Transverse colon (tissue), 4 donors: ENCODE data around the gene FAIM2. TPM values are rescaled to one million over a fixed set of nuclear protein-coding genes. Genes with fewer than 3 reads are reported as not detected.

Source experiments
- DNase-seq: peaks from one replicate; pipeline ENCODE4 v3.0.0-alpha.2; 2019
- H3K27ac ChIP-seq, 4 donors: fragments of 200-600 bp; sonication (generic); 2 replicates each; pipeline ENCODE4 v1.5.1; 2016 to 2018; ENCODE audit warnings: inconsistent platforms in 4 of 4
- H3K27me3 ChIP-seq: fragments of 200-600 bp; sonication (generic); 2 replicates; pipeline ENCODE4 v1.5.1; 2017; ENCODE audit warnings: inconsistent platforms
- H3K36me3 ChIP-seq, 4 donors: fragments of 200-600 bp; sonication (generic); 2 replicates each; pipeline ENCODE4 v1.5.1; 2017 to 2019; ENCODE audit warnings: inconsistent platforms in 4 of 4
- H3K4me1 ChIP-seq, 4 donors: fragments of 200-600 bp; sonication (generic); 2 replicates each; pipeline ENCODE4 v1.5.1; 2017 to 2020; ENCODE audit warnings: inconsistent platforms in 4 of 4
- H3K4me3 ChIP-seq, 4 donors: fragments of 200-600 bp; sonication (generic); 1 replicate in 1 of 4; 2 replicates in 3 of 4; pipeline versions ENCODE4 v1.5.1 to v1.6.1; 2017 to 2019; ENCODE audit warnings: inconsistent platforms in 4 of 4
- H3K9me3 ChIP-seq, 2 donors: fragments of 200-600 bp; sonication (generic); 2 replicates each; pipeline ENCODE4 v1.5.1; 2017 to 2019; ENCODE audit warnings: inconsistent platforms in 2 of 2
- EP300 ChIP-seq: sonication (generic); formaldehyde crosslinking; IDR thresholded peaks from one replicate; pipeline ENCODE4 v1.6.1; 2017; ENCODE audit warnings: antibody characterized with exemption, low read depth
- POLR2A ChIP-seq: fragments of 450-650 bp; IDR thresholded peaks from one replicate; pipeline ENCODE4 v1.6.1; 2016; ENCODE audit warnings: antibody characterized with exemption, mild to moderate bottlenecking, moderate library complexity
- POLR2AphosphoS5 ChIP-seq, 3 donors: sonication (generic); formaldehyde crosslinking; IDR thresholded peaks; one replicate each; pipeline ENCODE4 v1.6.1; 2016; ENCODE audit warnings: antibody characterized with exemption in 3 of 3
- WGBS, 2 donors: methylation state at CpG; one replicate each; pipeline ENCODE4 v1.1.5; 2018; ENCODE audit warnings: low coverage in 1 of 2; 5-methylcytosine and 5-hydroxymethylcytosine counted together
- in situ Hi-C, 4 donors: fragments of 200-750 bp; cut with MboI; loops; one replicate each; pipeline versions ENCODE4 v1.15.0 to v1.15.1; 2017; ENCODE audit warnings: low sequenced_read_pairs in 3 of 4, low pct_ligation_motif_present in 1 of 4, low pct_unique_long_range_greater_than_20kb in 1 of 4
- intact Hi-C: fragments of 100-400 bp; cut with DNase I; formaldehyde crosslinking; loops from one replicate; pipeline ENCODE4 v1.15.1; 2023; ENCODE audit warnings: low total_unique reads
- total RNA-seq, 4 donors: library from RNA; depleted of rRNA; stranded (reverse); fragments of >200 nt; gene quantifications; one replicate each; pipeline ENCODE4 v1.1.0, GENCODE V29; 2016
- TF ChIP-seq, protein P1 (sequence below), 5 experiments: fragments of 200-600 bp in 3 of 5; fragments of 450-650 bp in 2 of 5; sonication (generic) in 3 of 5; IDR thresholded peaks; 1 replicate in 2 of 5; 2 replicates in 3 of 5; pipeline ENCODE4 v1.5.1; 2016 to 2017; ENCODE audit warnings: antibody characterized with exemption in 5 of 5, inconsistent platforms in 3 of 5, mild to moderate bottlenecking in 2 of 5, moderate library complexity in 1 of 5

FAIM2 gene
- total RNA-seq, 4 donors from 2014 or later = 1.5 to 2.8 (median 2.5) TPM

DNA sequence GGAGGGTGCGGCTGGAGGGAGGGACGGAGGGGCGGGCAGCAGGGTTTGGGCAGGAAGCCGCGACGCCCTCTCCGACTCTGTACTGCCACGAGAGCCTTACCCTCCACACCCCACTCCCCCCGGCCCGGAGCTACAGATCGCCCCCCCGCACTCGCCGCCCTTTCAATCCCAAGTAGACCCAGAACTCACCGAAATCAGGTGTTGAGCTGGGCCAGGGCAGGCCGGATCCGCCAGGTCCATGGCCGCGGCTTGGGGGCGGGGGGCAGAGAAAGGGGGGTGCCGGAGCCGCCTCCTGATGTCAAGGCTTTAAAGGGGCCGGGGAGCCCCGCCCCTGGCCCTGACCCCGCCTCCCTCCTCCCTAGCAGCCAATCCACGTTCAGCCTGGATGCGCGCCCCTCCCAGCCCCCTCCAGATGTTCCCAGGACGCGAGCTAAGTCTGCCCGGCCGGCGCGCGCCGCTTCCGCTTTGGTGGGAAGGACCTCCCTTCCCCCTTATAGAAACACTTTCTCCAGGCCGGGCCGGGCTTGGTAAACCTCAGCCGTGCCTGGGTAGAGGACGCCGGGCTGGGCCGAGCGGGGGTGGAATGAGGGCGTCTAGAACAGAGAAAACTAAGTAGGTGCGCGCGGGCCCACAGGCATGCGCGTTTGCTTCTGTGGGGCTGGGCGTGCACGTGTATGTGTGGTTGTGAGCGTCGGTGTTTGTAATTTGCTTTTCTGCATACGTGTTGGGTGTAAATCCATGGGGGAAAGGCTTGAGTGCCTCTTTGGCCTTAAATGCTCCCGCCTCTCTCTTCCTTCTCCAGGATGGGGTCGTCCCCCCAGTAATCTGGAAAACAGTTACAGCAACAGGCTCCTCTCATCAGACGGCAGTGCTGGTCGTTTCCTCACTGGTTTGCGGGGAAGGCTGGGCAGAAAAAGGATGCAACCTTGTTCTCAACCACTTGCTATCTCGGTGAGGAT lies 75.3 kb downstream of the FAIM2 start, which contains the start of gene NCKAP5L:
TSS of gene NCKAP5L (minus strand) at position 281 of the 959 bp plus-strand sequence. CDS start 24,369 bp downstream, outside the sequence.
- no peaks in the 10 kb centered on the region for H3K36me3 ChIP-seq
- peak; percentile 96 for DNase-seq
- TF ChIP-seq, protein P1, sequence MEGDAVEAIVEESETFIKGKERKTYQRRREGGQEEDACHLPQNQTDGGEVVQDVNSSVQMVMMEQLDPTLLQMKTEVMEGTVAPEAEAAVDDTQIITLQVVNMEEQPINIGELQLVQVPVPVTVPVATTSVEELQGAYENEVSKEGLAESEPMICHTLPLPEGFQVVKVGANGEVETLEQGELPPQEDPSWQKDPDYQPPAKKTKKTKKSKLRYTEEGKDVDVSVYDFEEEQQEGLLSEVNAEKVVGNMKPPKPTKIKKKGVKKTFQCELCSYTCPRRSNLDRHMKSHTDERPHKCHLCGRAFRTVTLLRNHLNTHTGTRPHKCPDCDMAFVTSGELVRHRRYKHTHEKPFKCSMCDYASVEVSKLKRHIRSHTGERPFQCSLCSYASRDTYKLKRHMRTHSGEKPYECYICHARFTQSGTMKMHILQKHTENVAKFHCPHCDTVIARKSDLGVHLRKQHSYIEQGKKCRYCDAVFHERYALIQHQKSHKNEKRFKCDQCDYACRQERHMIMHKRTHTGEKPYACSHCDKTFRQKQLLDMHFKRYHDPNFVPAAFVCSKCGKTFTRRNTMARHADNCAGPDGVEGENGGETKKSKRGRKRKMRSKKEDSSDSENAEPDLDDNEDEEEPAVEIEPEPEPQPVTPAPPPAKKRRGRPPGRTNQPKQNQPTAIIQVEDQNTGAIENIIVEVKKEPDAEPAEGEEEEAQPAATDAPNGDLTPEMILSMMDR (IDR thresholded peaks at IDR 0.05) = no peak
- peak; percentile 47 for TF ChIP-seq POLR2A
- TF ChIP-seq EP300 = no peak
- TF ChIP-seq POLR2AphosphoS5 (IDR thresholded peaks at IDR 0.05) = peak; percentile 70 to 75 (median 73)
- no peaks in the 10 kb centered on the region for H3K9me3 ChIP-seq
- peak within 1 kb of the TSS; percentile 83 to 95 (median 88) for H3K27ac ChIP-seq
- 0% methylated on average over 48 of the region's 61 CpGs; no CpG with 5 or more reads in 1 of the 2 donors for WGBS, 2 donors
- in situ Hi-C loops (no loop called here), intact Hi-C loops (no loop called here)
- peaks cover 9 to 42% (median 27%) of the 10 kb centered on the region in 4 donors for H3K4me1 ChIP-seq
- H3K27me3 ChIP-seq = no peaks in the 10 kb centered on the region
- H3K4me3 ChIP-seq = peak within 1 kb of the TSS; percentile 44 to 79 (median 74)

DNA sequence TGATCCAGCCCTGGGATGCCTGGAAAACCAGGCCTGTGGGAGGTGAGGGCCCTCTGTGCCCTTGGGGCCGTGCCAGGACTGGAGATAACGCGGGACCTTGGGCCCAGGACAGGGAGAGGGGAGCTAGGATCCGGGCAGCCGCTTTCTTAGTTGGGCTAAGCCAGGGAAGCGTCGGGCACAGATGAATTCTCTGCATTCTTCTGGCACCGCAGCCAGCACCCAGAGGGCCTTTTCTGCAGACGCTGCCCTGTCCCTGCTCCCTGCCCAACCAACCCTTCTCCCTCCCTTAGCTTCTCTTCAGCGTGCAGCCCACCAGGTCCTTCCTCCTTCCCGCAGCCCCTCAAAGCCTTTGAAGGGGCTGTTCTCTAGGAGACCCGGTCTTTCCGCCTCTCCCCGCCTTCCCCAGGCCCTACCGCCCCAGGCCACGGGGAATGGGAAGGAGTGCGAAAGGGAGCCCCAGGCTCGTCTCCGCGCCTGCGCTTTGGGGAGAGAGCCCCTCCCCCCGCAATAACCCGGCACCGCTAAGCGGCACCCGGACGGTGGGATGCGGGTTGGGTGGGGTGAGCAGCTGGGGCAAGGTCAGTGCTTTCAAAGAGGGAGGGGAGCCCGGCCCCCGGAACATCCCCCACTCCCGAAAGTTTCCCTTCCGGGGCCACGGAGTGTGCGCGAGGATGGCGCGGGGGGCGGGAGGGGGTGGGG lies 76.2 kb downstream of the FAIM2 start:
- in situ Hi-C loops (no loop called here), intact Hi-C loops (no loop called here)
- peak overlapping the region; percentile 83 to 95 (median 88) for H3K27ac ChIP-seq
- no peaks in the 10 kb centered on the region for H3K36me3 ChIP-seq
- peak; percentile 52 for DNase-seq
- 5 to 25% methylated on average over 4 to 36 of the region's 38 CpGs for WGBS, 2 donors
- no peaks in the 10 kb centered on the region for H3K27me3 ChIP-seq
- no peaks in the 10 kb centered on the region for H3K9me3 ChIP-seq
- H3K4me1 ChIP-seq = peaks cover 9 to 42% (median 27%) of the 10 kb centered on the region in 4 donors
- H3K4me3 ChIP-seq = peak overlapping the region; percentile 44 to 79 (median 74)
- TF ChIP-seq POLR2AphosphoS5 (IDR thresholded peaks at IDR 0.05) = no peak
- TF ChIP-seq, protein P1 (IDR thresholded peaks at IDR 0.05) = no peak
- no peak for TF ChIP-seq EP300
- no peak for TF ChIP-seq POLR2A

DNA sequence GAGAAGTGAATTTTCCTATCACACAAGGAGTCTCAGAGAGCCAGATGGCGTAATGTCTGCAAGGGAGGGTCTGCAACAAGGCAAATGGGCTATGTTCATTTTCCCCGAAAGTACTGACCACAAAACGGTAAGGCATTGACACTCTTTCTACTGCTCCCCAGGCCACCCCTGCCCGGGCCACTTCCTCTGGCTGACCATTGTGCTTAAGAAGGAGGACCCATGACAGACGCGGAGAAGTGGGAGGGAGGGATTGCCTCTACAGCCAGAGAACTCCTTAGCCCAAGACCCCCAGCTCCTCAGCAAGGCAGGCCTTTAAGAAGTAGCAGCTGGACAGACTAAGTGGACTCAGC lies 76.7 kb downstream of the FAIM2 start:
- WGBS, 2 donors = 52% methylated on average over 6 of the region's 6 CpGs; no CpG with 5 or more reads in 1 of the 2 donors
- in situ Hi-C loops = no loop called here
- H3K4me1 ChIP-seq = peaks cover 9 to 42% (median 27%) of the 10 kb centered on the region in 4 donors

More for the DNA sequence above, 76.7 kb downstream of the FAIM2 start:
- H3K4me3 ChIP-seq = peak overlapping the region; percentile 44 to 79 (median 74)
- H3K27me3 ChIP-seq = no peaks in the 10 kb centered on the region
- intact Hi-C loops = no loop called here
- H3K36me3 ChIP-seq = no peaks in the 10 kb centered on the region
- no peak for DNase-seq
- TF ChIP-seq, protein P1 (IDR thresholded peaks at IDR 0.05) = no peak
- TF ChIP-seq POLR2A = no peak
- no peak for TF ChIP-seq EP300
- TF ChIP-seq POLR2AphosphoS5 (IDR thresholded peaks at IDR 0.05) = no peak
- peak overlapping the region; percentile 83 to 95 (median 88) for H3K27ac ChIP-seq
- no peaks in the 10 kb centered on the region for H3K9me3 ChIP-seq
